IgD-negative memory B cell (primary cell): ENCODE data around the gene IL1R2. TPM values are rescaled to one million over a fixed set of nuclear protein-coding genes. Genes with fewer than 3 reads are reported as not detected.
A peak's percentile ranks its signal among the peaks of the same experiment; 100 is the strongest.
"Not testable (repeated sequence)": the region's sequence is repeated elsewhere in the genome, so short reads cannot be mapped to it uniquely, and the experiment has no call there.

Source experiments
- H3K27ac Mint-ChIP-seq, 3 donors: one replicate each; pipeline ENCODE4 v1.8.0; 2020 to 2022; ENCODE audit warnings: mild to moderate bottlenecking in 3 of 3, mixed read lengths in 3 of 3, moderate library complexity in 1 of 3
- H3K27me3 Mint-ChIP-seq: one replicate; pipeline ENCODE4 v1.8.0; 2021; ENCODE audit warnings: mixed read lengths
- H3K36me3 Mint-ChIP-seq: one replicate; pipeline ENCODE4 v1.8.0; 2020; ENCODE audit warnings: mild to moderate bottlenecking, mixed read lengths
- H3K4me1 Mint-ChIP-seq, 3 donors: one replicate each; pipeline ENCODE4 v1.8.0; 2020 to 2022; ENCODE audit warnings: mixed read lengths in 3 of 3, mild to moderate bottlenecking in 1 of 3
- H3K4me3 Mint-ChIP-seq, 4 donors: one replicate each; pipeline ENCODE4 v1.8.0; 2020 to 2022; ENCODE audit warnings: mild to moderate bottlenecking in 4 of 4, mixed read lengths in 4 of 4, moderate library complexity in 3 of 4
- H3K9me3 Mint-ChIP-seq, 3 donors: one replicate each; pipeline ENCODE4 v1.8.0; 2020 to 2021; ENCODE audit warnings: mixed read lengths in 3 of 3, mild to moderate bottlenecking in 1 of 3
- polyA plus RNA-seq: library from polyadenylated mRNA; unstranded; fragments of 300-500 nt; fragmentation: Illumina TruSeq; gene quantifications from one replicate; pipeline ENCODE4 v1.2.3, GENCODE V29; 2021

The IL1R2 gene
- polyA plus RNA-seq, 1 donor from 2014 or later: not detected

- no peaks in the 10 kb centered on the region for H3K36me3 Mint-ChIP-seq
- H3K4me1 Mint-ChIP-seq: peaks cover 0 to 5% (median 0%) of the 10 kb centered on the region in 3 donors
- H3K27ac Mint-ChIP-seq: no peak overlapping the region
- H3K9me3 Mint-ChIP-seq: no peaks in the 10 kb centered on the region
- H3K4me3 Mint-ChIP-seq: no peak overlapping the region
- peaks cover 3% of the 10 kb centered on the region for H3K27me3 Mint-ChIP-seq
Observed at GRCh38 chr2:102000813-102001766, 9.3 kb downstream of the IL1R2 start.

DNA sequence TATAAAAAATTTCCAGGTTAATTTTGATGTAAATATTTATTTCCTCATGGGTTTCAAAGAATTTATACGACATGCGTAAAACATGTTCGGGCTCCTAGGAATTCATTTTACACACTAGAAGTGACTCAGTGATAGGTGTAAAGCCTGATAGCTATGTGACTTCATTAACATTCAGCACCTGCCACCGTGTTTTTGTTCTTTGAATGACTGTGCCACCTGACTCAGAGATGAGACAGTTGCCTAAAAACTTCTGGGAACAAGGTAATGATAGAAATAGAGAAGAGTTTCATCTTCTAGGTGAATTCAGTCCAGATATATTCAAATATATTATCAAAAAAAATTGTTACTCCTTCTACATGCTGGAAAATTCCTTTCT lies 10.0 kb downstream of the IL1R2 start:
- Mint-ChIP-seq H3K36me3 (no peaks in the 10 kb centered on the region), H3K27ac (no peak overlapping the region), H3K9me3 (no peaks in the 10 kb centered on the region), H3K4me1 (peaks cover 0 to 5% (median 0%) of the 10 kb centered on the region in 3 donors), H3K4me3 (no peak overlapping the region), H3K27me3 (peaks cover 6% of the 10 kb centered on the region)

DNA sequence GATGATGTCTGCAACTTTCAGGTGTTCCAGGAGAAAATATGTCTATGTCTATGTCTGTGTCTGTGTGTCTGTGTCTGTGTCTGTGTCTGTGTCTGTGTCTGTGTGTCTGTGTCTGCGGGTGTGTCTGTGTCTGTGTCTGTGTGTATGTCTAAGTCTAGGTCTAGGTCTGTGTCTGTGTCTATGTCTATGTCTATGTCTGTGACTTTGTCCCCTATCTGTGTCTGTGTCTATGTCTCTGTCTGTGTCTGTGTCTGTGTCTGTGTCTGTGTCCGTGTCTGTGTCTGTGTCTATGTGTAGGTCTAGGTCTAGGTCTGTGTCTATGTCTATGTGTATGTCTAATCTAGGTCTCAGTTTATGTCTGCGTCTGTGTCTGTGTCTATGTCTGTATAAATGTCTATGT lies 10.5 kb downstream of the IL1R2 start:
- peaks cover 0 to 5% (median 0%) of the 10 kb centered on the region in 3 donors for H3K4me1 Mint-ChIP-seq
- H3K9me3 Mint-ChIP-seq: no peaks in the 10 kb centered on the region
- H3K27me3 Mint-ChIP-seq: peaks cover 6% of the 10 kb centered on the region
- no peaks in the 10 kb centered on the region for H3K36me3 Mint-ChIP-seq
- no peak overlapping the region for H3K27ac Mint-ChIP-seq
- no peak overlapping the region for H3K4me3 Mint-ChIP-seq

- not testable (repeated sequence) for H3K4me3 Mint-ChIP-seq, H3K27ac Mint-ChIP-seq, H3K4me1 Mint-ChIP-seq, H3K36me3 Mint-ChIP-seq, H3K27me3 Mint-ChIP-seq, H3K9me3 Mint-ChIP-seq
Observed at GRCh38 chr2:102002909-102003308, 11.1 kb downstream of the IL1R2 start.

DNA sequence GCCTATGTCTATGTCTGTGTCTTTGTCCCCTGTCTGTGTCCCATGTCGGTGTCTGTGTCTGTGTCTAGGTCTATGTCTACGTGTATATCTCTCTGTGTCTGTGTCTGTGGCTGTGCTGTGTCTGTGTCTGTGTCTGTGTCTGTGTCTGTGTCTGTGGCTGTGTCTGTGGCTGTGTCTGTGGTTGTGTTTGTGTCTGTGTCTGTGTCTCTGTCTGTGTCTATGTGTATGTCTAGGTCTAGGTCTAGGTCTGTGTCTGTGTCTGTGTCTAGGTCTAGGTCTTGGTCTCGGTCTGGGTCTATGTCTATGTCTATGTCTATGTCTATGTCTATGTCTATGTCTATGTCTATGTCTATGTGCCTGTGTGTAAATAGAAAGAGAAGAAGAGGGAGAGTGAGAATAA lies 11.9 kb downstream of the IL1R2 start:
- H3K9me3 Mint-ChIP-seq: no peaks in the 10 kb centered on the region
- H3K27me3 Mint-ChIP-seq: peaks cover 11% of the 10 kb centered on the region
- H3K4me3 Mint-ChIP-seq: no peak overlapping the region
- H3K36me3 Mint-ChIP-seq: no peaks in the 10 kb centered on the region
- peaks cover 0 to 4% (median 0%) of the 10 kb centered on the region in 3 donors for H3K4me1 Mint-ChIP-seq
- H3K27ac Mint-ChIP-seq: no peak overlapping the region

DNA sequence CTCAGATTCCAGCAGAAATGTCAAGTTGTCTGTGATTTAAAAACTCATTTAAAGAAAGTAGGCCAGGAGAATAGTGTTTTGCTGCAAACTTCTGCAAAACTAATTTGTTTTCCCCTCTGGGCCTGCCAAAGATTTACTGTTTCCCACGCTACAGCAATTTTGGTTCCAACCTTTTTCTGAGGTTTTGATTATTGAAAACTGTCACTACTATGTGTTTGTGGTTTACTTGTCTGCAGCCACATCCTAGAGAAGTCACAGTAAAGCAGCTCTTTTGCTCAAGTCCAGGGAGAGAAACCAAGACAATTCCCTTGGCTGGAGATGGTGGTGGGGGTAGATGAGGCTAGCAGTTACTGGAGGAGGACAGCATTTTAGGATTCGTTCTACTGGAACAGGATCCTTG lies 12.8 kb downstream of the IL1R2 start:
- Mint-ChIP-seq H3K4me1 (no peaks in the 10 kb centered on the region), H3K27ac (no peak overlapping the region), H3K9me3 (no peaks in the 10 kb centered on the region), H3K36me3 (no peaks in the 10 kb centered on the region), H3K27me3 (peaks cover 11% of the 10 kb centered on the region), H3K4me3 (no peak overlapping the region)

DNA sequence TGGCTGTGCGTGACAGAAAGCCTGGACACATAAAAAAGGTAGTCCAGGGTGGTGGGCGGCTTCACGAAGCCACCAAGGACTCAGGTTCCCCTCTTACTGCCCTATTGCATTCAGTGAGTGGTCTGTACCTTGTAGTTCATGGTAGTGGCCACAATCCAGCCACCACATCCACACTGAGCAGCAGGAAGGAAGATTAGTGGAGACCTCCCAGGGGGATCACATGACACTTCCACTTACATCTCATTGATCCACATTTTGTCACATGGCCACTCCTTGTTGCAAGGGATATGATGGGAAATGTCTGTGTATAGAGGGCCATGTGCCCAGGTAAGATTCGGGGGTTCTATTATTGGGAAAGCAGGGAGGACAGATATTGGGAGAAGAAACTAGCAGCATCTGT lies 13.7 kb downstream of the IL1R2 start:
- no peaks in the 10 kb centered on the region for H3K36me3 Mint-ChIP-seq
- H3K4me3 Mint-ChIP-seq: no peak overlapping the region
- peaks cover 11% of the 10 kb centered on the region for H3K27me3 Mint-ChIP-seq
- H3K4me1 Mint-ChIP-seq: no peaks in the 10 kb centered on the region
- H3K27ac Mint-ChIP-seq: no peak overlapping the region
- H3K9me3 Mint-ChIP-seq: no peaks in the 10 kb centered on the region

- H3K9me3 Mint-ChIP-seq: no peaks in the 10 kb centered on the region
- peaks cover 0 to 5% (median under 1%) of the 10 kb centered on the region in 3 donors for H3K4me1 Mint-ChIP-seq
- H3K36me3 Mint-ChIP-seq: no peaks in the 10 kb centered on the region
- H3K4me3 Mint-ChIP-seq: no peak overlapping the region
- no peak overlapping the region for H3K27ac Mint-ChIP-seq
- H3K27me3 Mint-ChIP-seq: peaks cover 11% of the 10 kb centered on the region
Observed at GRCh38 chr2:102005989-102006885, 14.5 kb downstream of the IL1R2 start.

- H3K4me3 Mint-ChIP-seq: no peak overlapping the region
Observed at GRCh38 chr2:102006886-102007278, 15.1 kb downstream of the IL1R2 start.

GRCh38 chr2:102008490-102008889 lies 16.7 kb downstream of the IL1R2 start:
- Mint-ChIP-seq H3K36me3 (no peaks in the 10 kb centered on the region), H3K27ac (no peak overlapping the region), H3K4me3 (no peak overlapping the region), H3K9me3 (peaks cover 0 to 4% (median under 1%) of the 10 kb centered on the region in 3 donors), H3K4me1 (peaks cover 0 to 5% (median 5%) of the 10 kb centered on the region in 3 donors), H3K27me3 (peaks cover 11% of the 10 kb centered on the region)

More at GRCh38 chr2:102006886-102007278, 15.1 kb downstream of the IL1R2 start:
- Mint-ChIP-seq H3K27ac (no peak overlapping the region), H3K4me1 (peaks cover 0 to 5% (median 5%) of the 10 kb centered on the region in 3 donors), H3K9me3 (no peaks in the 10 kb centered on the region), H3K27me3 (peaks cover 11% of the 10 kb centered on the region), H3K36me3 (no peaks in the 10 kb centered on the region)

DNA sequence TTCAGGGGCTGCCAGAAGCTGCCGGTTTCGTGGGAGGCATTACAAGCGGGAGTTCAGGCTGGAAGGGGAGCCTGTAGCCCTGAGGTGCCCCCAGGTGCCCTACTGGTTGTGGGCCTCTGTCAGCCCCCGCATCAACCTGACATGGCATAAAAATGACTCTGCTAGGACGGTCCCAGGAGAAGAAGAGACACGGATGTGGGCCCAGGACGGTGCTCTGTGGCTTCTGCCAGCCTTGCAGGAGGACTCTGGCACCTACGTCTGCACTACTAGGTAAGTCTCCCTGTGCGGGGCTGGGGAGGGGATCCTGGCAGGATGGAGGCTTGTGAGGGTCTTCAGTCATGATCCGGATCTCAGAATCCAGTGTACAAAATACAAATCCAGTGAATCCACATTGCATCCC lies 17.8 kb downstream of the IL1R2 start:
- no peak overlapping the region for H3K4me3 Mint-ChIP-seq
- H3K27ac Mint-ChIP-seq: no peak overlapping the region
- H3K27me3 Mint-ChIP-seq: peaks cover 11% of the 10 kb centered on the region
- H3K36me3 Mint-ChIP-seq: no peaks in the 10 kb centered on the region
- H3K4me1 Mint-ChIP-seq: peaks cover 0 to 5% (median 5%) of the 10 kb centered on the region in 3 donors
- peaks cover 0 to 8% (median 5%) of the 10 kb centered on the region in 3 donors for H3K9me3 Mint-ChIP-seq

- H3K36me3 Mint-ChIP-seq: no peaks in the 10 kb centered on the region
- no peak overlapping the region for H3K4me3 Mint-ChIP-seq
- H3K9me3 Mint-ChIP-seq: peaks cover 0 to 8% (median 5%) of the 10 kb centered on the region in 3 donors
- peaks cover 9% of the 10 kb centered on the region for H3K27me3 Mint-ChIP-seq
- H3K27ac Mint-ChIP-seq: no peak overlapping the region
- peaks cover 0 to 5% (median 5%) of the 10 kb centered on the region in 3 donors for H3K4me1 Mint-ChIP-seq
Observed at GRCh38 chr2:102010902-102011301, 19.1 kb downstream of the IL1R2 start.

GRCh38 chr2:102012061-102012614 lies 20.4 kb downstream of the IL1R2 start:
- Mint-ChIP-seq H3K27me3 (peaks cover 5% of the 10 kb centered on the region), H3K36me3 (no peaks in the 10 kb centered on the region), H3K4me3 (no peak overlapping the region), H3K27ac (no peak overlapping the region), H3K4me1 (peaks cover 0 to 5% (median 5%) of the 10 kb centered on the region in 3 donors), H3K9me3 (peaks cover 0 to 8% (median 5%) of the 10 kb centered on the region in 3 donors)

DNA sequence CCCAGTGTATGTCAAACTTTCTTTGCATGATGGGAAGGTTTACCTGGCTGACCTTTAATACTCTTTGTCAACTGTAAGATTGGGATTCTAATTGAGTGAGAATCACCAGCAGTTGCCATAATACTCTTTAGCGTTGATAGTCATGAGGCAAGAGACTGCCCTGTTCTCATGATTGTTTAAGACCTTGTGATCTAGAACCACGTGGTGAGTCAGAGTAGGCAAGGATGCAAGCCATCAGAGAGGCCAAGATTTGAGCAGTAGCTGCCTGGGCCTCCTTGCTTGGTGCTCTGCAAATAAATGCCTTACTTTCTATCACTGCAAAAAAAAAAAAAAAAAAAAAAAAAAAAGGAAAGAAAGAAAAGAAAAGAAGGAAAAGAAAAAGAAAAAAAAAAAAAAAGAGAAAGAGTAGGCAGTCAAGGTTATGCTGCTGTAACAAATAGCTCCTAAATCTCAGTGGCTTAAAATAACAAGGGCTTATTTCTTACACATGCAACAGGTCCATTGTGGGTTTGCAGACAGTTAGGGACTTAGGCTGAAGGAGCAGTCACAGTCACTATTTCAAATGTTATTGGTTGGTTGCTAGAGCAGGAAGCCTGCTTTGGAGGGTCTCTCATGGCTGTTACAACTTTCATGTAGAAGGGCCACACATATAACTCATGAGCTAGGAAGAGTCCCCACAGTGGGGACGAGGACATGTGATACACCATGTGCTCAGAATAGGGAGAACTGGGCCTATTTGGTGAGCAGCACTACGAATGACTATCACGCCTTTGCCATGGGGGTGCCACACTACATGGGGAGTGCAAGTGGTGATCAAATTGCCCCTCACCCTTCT lies 21.7 kb downstream of the IL1R2 start:
- Mint-ChIP-seq H3K4me3 (no peak overlapping the region), H3K36me3 (no peaks in the 10 kb centered on the region), H3K27ac (peak overlapping the region in 1 of 3 donors; percentile 57), H3K4me1 (peaks cover 0 to 5% (median 5%) of the 10 kb centered on the region in 3 donors), H3K27me3 (no peaks in the 10 kb centered on the region), H3K9me3 (peaks cover 0 to 8% (median 5%) of the 10 kb centered on the region in 3 donors)
